ENCODE data around the gene GPR12. TPM values are rescaled to one million over a fixed set of nuclear protein-coding genes. Genes with fewer than 3 reads are reported as not detected.

GPR12 gene
- total RNA-seq (2014; rRNA removed; shearing (Covaris generic)): not detected in 2 replicates
- polyA plus RNA-seq (2015; cell fraction: cytosol; rRNA removed): not detected in 2 replicates
- polyA plus RNA-seq (2015; cell fraction: nucleus; rRNA removed): not detected in 2 replicates

- DNase-seq (ENCODE audit: low read depth): no peak
Observed at GRCh38 chr13:26759907-26760831, at the start of gene GPR12. Gene GPR12 (minus strand): TSS chr13:26760786. CDS start chr13:26759827, 959 bp downstream.

GRCh38 chr13:26810095-26810494 lies 49.5 kb upstream of the GPR12 start:
- DNase-seq (ENCODE audit: low read depth): no peak

- DNase-seq (ENCODE audit: low read depth): no peak
Observed at GRCh38 chr13:26806891-26807290, 46.3 kb upstream of the GPR12 start.

GRCh38 chr13:26787961-26788360 lies 27.4 kb upstream of the GPR12 start:
- DNase-seq (ENCODE audit: low read depth): no peak

GRCh38 chr13:26786651-26787295 lies 26.2 kb upstream of the GPR12 start:
- no peak for DNase-seq (ENCODE audit: low read depth)

- DNase-seq (ENCODE audit: low read depth): peak; percentile 61
Observed at GRCh38 chr13:26785838-26786630, 25.4 kb upstream of the GPR12 start.

GRCh38 chr13:26784704-26785639 lies 24.4 kb upstream of the GPR12 start:
- no peak for DNase-seq (ENCODE audit: low read depth)

GRCh38 chr13:26780411-26780810 lies 19.8 kb upstream of the GPR12 start:
- no peak for DNase-seq (ENCODE audit: low read depth)

GRCh38 chr13:26779321-26779720 lies 18.7 kb upstream of the GPR12 start:
- no peak for DNase-seq (ENCODE audit: low read depth)

GRCh38 chr13:26772531-26772930 lies 11.9 kb upstream of the GPR12 start:
- DNase-seq (ENCODE audit: low read depth): no peak

- no peak for DNase-seq (ENCODE audit: low read depth)
Observed at GRCh38 chr13:26771796-26772195, 11.2 kb upstream of the GPR12 start.

GRCh38 chr13:26762745-26763345 lies 2.3 kb upstream of the GPR12 start:
- DNase-seq (ENCODE audit: low read depth): no peak

- no peak for DNase-seq (ENCODE audit: low read depth)
Observed at GRCh38 chr13:26760832-26761582, 421 bp upstream of the GPR12 start.

- DNase-seq (ENCODE audit: low read depth): no peak
Observed at GRCh38 chr13:26759249-26759906, 1.2 kb downstream of the GPR12 start.

- no peak for DNase-seq (ENCODE audit: low read depth)
Observed at GRCh38 chr13:26758496-26759157, 2.0 kb downstream of the GPR12 start.

- DNase-seq (ENCODE audit: low read depth): no peak
Observed at GRCh38 chr13:26756961-26757360, 3.6 kb downstream of the GPR12 start.

GRCh38 chr13:26752671-26753070 lies 7.9 kb downstream of the GPR12 start:
- DNase-seq (ENCODE audit: low read depth): no peak

- no peak for DNase-seq (ENCODE audit: low read depth)
Observed at GRCh38 chr13:26749905-26750304, 10.7 kb downstream of the GPR12 start.

Data from HT1080 (cell line).